22Rv1 (cell line): ENCODE results near the gene TJAP1.
A peak's percentile ranks its signal among the peaks of the same experiment; 100 is the strongest.

Experiments
- H3K27ac ChIP-seq: fragments of 450-650 bp; 2 replicates; pipeline ENCODE4 v1.5.1; 2017
- CTCF ChIP-seq: fragments of 450-650 bp; IDR thresholded peaks from 2 replicates; pipeline ENCODE4 v1.5.1; 2017; ENCODE audit warnings: mild to moderate bottlenecking
- ZFX ChIP-seq: fragments of 450-650 bp; IDR thresholded peaks from 2 replicates; pipeline ENCODE4 v1.6.1; 2017; ENCODE audit warnings: antibody characterized with exemption, borderline replicate concordance

TJAP1 gene

GRCh38 chr6:43477235-43478007, at the start of gene TJAP1:
TJAP1 (plus strand) TSS chr6:43477570; CDS start chr6:43499002, 21,432 bp downstream.
- peak within 1 kb of the TSS; percentile 54 for H3K27ac ChIP-seq
- TF ChIP-seq ZFX (no peak), CTCF (no peak)

- TF ChIP-seq CTCF (no peak), ZFX (no peak)
- peak overlapping the region; percentile 82 for H3K27ac ChIP-seq
Observed at GRCh38 chr6:43428112-43428570, 49.2 kb upstream of the TJAP1 start.

- no peak for TF ChIP-seq CTCF
- TF ChIP-seq ZFX: no peak
- peak overlapping the region; percentile 82; the same call in 1 of the 2 replicates for H3K27ac ChIP-seq
Observed at GRCh38 chr6:43428874-43429273, 48.5 kb upstream of the TJAP1 start.

- TF ChIP-seq ZFX (no peak), CTCF (no peak)
- H3K27ac ChIP-seq: no peak overlapping the region
Observed at GRCh38 chr6:43432009-43432945, 45.1 kb upstream of the TJAP1 start.

GRCh38 chr6:43433148-43433547, 44.2 kb upstream of the TJAP1 start:
- no peak overlapping the region for H3K27ac ChIP-seq
- TF ChIP-seq ZFX: no peak
- no peak for TF ChIP-seq CTCF

- no peak overlapping the region for H3K27ac ChIP-seq
- TF ChIP-seq CTCF (no peak), ZFX (no peak)
Observed at GRCh38 chr6:43434001-43434840, 43.1 kb upstream of the TJAP1 start.
